Stromal cell of bone marrow (primary cell): ENCODE measurements around the gene PSORS1C1.

Source experiments
- DNase-seq: peaks from one replicate; pipeline ENCODE4 v3.0.0-alpha.2; 2012; ENCODE audit warnings: low read depth

PSORS1C1 gene

GRCh38 chr6:31096215-31096614 is 18.4 kb upstream of the PSORS1C1 start:
- no peak for DNase-seq

GRCh38 chr6:31096656-31097055 is 17.9 kb upstream of the PSORS1C1 start:
- no peak for DNase-seq

- DNase-seq = no peak
Observed at GRCh38 chr6:31098449-31098938, 16.1 kb upstream of the PSORS1C1 start.

- no peak for DNase-seq
Observed at GRCh38 chr6:31103136-31103535, 11.5 kb upstream of the PSORS1C1 start.

- DNase-seq = no peak
Observed at GRCh38 chr6:31107052-31107451, 7.5 kb upstream of the PSORS1C1 start.

GRCh38 chr6:31110825-31111582 is 3.6 kb upstream of the PSORS1C1 start:
- DNase-seq = no peak

- no peak for DNase-seq
Observed at GRCh38 chr6:31111712-31112111, 2.9 kb upstream of the PSORS1C1 start.

GRCh38 chr6:31112478-31112877 is 2.1 kb upstream of the PSORS1C1 start, which contains the start of gene C6orf15:
TSS of gene C6orf15 (minus strand) at chr6:31112575. CDS start at chr6:31112555, 20 bp downstream.
- DNase-seq = no peak

- peak; percentile 78 for DNase-seq
Observed at GRCh38 chr6:31113861-31114540, 599 bp upstream of the PSORS1C1 start.

- DNase-seq = peak; percentile 33
Observed at GRCh38 chr6:31114970-31115849, 610 bp downstream of the PSORS1C1 start.

GRCh38 chr6:31115941-31116560 is 1.5 kb downstream of the PSORS1C1 start:
- DNase-seq = no peak

GRCh38 chr6:31116661-31117385 is 2.2 kb downstream of the PSORS1C1 start:
- DNase-seq = no peak

GRCh38 chr6:31118178-31118577 is 3.6 kb downstream of the PSORS1C1 start:
- DNase-seq = no peak

GRCh38 chr6:31120151-31120915 is 5.7 kb downstream of the PSORS1C1 start, which contains the start of gene CDSN:
TSS of gene CDSN (minus strand) at chr6:31120446. CDS start at chr6:31120419, 27 bp downstream.
- DNase-seq = no peak

- DNase-seq = no peak
Observed at GRCh38 chr6:31121131-31121790, 6.7 kb downstream of the PSORS1C1 start.

- peak; percentile 57 for DNase-seq
Observed at GRCh38 chr6:31122791-31123706, 8.4 kb downstream of the PSORS1C1 start.

GRCh38 chr6:31125162-31125561 is 10.6 kb downstream of the PSORS1C1 start:
- no peak for DNase-seq

GRCh38 chr6:31125586-31126363 is 11.2 kb downstream of the PSORS1C1 start:
- no peak for DNase-seq
